Activated gamma-delta T cell (primary cell): ENCODE data around the gene C19orf53.

Experiments
- DNase-seq: peaks from one replicate; lab custom pipeline; 2025; lab: John Stamatoyannopoulos, UW

The C19orf53 gene

GRCh38 chr19:13796301-13797057, 22.2 kb downstream of the C19orf53 start:
- DNase-seq: no peak

GRCh38 chr19:13797058-13797440, 22.8 kb downstream of the C19orf53 start:
- no peak for DNase-seq

DNA sequence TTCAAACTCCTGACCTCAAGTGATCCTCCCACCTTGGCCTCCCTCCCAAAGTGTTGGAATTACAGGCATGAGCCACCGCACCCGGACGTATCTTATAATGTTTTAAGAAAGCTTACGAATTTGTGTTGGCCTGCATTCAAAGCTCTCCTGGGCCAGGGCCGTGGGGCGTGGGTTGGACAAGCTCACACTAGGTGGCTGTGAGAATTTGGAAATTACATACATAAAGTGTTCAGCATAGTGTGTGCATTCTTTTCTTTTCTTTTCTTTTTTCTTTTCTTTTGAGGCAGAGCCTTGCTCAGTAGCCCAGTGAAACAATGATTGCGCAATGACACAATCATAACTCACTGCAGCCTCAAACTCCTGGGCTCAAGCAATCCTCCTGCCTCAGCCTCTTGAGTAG, 23.6 kb downstream of the C19orf53 start:
- DNase-seq: no peak

DNA sequence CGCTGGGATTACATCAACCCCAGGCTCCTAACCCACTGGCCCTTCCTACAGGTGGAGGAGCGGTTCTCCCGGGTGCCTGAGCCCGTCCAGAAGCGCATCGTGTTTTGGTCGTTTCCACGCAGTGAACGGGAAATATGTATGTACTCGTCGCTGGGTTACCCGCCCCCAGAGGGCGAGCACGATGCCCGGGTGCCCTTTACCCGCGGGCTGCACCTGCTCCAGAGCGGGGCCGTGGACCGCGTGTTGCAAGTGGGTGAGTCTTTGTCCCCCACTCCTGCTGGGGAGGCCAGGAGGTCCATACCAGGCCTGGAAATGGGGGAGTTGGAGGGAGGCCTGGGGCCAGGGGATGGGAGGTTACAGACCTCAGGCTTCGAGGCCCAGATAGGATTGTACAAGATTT, 25.4 kb downstream of the C19orf53 start:
- DNase-seq: no peak

GRCh38 chr19:13803038-13803437, 28.8 kb downstream of the C19orf53 start:
- DNase-seq: no peak

- DNase-seq: no peak
Measured at GRCh38 chr19:13804830-13805683, 30.8 kb downstream of the C19orf53 start.

DNA sequence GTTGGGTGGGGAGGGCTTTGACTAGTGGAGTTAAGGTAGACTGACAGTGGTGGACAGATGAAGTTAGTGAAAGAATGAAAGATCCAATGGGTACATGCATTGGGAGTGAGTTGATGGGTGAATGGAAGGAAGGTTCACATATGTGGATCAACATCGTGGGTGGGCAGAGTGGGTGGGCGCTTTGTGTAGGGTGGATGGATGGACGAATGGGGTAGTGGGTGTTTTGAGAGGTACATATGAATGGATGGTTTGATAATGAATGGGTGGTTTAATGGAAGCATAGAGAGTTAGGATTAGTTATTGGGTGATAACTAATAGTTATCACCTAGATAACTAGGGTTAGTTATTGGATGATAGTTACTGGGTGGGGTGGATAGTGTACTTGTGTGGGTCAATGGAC, 32.5 kb downstream of the C19orf53 start:
- no peak for DNase-seq

DNA sequence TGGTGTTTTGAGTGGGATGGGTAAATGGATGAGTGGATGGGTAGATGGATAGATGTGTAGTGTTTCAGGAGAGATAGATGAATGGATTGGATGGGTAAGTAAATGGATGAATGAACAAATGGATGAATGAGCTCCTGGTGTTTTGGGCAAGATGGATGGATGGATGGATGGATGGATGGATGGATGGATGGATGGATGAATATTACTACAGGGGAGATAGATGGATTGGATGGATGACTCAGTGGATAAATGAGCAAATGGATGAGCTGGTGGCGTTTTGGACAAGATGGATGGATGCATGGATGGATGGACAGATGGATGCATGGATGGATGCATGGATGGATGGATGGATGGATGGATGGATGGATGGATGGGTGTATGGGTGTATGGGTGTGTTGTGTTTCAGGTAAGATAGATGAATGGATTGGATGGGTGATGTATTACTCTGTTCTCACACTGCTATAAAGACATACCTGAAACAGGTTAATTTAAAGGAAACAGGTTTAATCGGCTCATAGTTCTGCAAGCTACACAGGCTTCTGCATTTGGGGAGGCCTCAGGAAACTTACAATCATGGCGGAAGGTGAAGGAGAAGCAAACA, 33.3 kb downstream of the C19orf53 start:
- no peak for DNase-seq

DNA sequence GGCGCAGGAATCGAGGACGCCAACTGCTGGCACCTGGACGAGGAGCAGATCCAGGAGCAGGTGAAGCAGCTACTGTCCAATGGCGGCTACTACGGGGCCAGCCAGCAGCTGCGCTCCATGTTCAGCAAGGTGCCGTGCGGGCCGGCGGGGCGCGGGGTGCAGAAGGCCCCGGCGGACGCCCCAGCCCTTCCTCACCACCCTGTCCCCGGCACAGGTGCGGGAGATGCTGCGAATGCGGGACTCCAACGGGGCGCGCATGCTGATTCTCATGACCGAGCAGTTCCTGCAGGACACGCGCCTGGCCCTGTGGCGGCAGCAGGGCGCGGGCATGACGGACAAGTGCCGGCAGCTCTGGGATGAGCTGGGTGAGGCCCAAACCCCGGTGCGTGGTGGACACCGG, 34.6 kb downstream of the C19orf53 start:
- DNase-seq: no peak

- no peak for DNase-seq
Measured at GRCh38 chr19:13812544-13812943, 38.3 kb downstream of the C19orf53 start.

- no peak for DNase-seq
Measured at GRCh38 chr19:13813147-13813546, 38.9 kb downstream of the C19orf53 start.

DNA sequence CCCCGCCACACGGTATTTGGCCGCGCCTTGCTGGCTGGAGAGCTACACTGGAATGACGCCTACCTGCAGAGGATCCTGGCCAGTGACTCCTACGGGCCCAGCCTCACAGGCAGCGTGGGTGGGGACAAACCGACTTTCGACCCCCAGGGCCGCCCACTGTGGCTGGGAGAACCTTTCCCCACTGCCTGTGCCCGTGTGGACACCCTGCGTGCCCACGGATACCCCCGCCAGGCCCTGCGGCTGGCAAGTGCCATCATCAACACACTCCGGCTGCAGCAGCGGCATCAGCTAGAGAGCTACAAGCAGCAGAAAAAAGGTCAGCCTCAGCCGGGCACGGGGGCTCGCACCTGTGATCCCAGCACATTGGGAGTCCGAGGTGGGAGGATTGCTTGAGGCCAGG, 40.3 kb downstream of the C19orf53 start:
- no peak for DNase-seq

DNA sequence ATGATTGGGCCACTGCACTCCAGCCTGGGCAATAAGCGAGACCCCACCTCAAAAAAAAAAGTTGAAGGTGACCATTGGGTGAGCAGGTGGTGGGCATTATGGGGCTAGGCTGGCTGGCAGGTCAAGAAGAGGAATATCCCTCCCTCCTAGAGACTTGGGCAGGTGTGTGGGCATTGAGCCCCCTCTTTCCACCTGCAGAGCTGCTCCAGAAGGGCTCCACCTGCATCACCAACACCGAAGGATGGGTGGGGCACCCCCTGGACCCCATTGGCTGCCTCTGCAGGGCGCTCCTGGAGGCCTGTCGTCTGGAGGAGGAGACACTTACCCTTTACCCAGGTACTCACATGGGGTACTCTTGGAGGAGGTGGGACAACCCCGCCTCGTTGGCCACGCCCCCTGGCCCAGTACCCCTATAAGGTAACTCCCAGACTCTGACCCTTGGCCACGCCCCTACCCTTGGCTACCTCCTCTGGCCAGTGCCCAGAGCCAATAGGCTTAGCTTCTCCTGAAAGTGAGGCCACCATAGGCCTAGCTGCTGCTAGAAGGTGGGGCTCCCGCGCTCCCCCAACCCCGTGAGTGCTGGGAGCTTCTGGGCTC, 42.9 kb downstream of the C19orf53 start:
- DNase-seq: no peak

DNA sequence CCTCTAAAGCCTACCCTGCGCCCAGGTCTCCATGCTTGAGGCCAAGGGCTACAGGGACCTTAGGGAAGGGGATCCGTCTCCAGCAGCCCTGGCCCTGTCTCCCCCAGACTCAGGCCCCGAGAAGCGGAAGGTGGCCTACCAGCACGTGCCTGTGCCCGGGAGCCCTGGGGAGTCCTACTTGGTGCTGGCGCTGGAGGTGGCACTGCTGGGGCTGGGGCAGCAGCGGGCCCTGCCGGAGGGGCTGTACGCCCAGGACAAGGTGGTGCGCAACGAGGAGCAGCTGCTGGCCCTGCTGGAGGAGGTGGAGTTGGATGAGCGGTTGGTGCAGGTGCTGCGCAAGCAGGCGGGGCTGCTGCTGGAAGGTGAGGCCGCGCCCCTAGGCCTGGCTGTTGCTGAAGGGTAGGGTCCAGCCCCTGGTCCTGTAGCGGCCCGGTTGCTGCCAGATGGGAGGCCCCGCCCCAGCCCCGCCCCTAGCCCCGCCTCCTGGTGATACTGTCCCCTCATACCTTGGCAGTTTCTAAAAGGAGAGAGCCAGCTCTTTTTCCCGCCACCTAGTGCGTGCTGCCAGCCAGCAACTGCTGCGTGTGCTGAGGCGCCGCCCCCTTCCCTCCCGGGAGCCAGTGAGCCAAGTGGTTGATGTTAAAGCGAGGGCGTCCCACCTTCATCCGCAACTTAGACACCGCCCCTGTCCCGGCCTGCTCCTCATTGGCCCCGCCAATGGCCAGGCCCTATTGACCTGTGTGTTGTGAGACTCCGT, 43.5 kb downstream of the C19orf53 start:
- DNase-seq: no peak

DNA sequence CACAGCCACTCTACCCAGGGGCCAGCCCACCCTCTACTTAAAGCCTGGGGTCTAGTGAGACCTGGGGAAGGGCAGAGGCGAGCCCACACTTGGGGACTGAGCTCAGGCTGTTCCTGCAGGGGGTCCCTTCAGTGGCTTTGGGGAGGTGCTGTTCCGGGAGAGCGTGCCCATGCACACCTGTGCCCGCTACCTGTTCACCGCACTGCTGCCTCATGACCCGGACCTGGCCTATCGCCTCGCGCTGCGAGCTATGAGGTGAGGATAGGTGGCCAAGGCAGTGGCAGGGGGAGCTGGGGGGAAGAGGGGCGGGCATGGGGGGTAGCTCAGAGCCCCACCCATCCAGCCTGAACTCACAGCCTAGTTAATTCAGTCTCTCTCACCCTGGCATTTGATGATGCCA, 45.0 kb downstream of the C19orf53 start:
- DNase-seq: no peak

- DNase-seq: no peak
Measured at GRCh38 chr19:13821292-13821691, 47.0 kb downstream of the C19orf53 start.

DNA sequence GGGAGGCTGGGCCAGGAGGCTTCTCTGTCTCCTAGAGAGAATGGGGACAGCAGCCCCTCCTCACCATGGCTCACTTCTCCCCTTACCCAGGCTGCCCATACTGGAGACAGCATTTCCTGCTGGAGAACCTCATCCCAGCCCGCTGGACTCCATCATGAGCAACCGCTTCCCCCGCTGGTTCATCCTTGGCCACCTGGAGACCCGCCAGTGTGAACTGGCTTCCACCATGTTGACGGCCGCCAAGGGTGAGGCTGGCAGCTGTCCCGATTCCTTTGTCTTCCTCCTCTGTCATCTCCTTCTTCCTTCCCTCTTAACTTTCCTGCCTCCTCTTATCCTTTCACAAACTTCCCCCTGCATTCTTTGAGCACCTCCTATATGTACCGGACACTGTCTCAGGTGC, 49.0 kb downstream of the C19orf53 start:
- no peak for DNase-seq

GRCh38 chr19:13823901-13824300, 49.6 kb downstream of the C19orf53 start:
- no peak for DNase-seq

GRCh38 chr19:13824703-13825102, 50.4 kb downstream of the C19orf53 start:
- DNase-seq: no peak

DNA sequence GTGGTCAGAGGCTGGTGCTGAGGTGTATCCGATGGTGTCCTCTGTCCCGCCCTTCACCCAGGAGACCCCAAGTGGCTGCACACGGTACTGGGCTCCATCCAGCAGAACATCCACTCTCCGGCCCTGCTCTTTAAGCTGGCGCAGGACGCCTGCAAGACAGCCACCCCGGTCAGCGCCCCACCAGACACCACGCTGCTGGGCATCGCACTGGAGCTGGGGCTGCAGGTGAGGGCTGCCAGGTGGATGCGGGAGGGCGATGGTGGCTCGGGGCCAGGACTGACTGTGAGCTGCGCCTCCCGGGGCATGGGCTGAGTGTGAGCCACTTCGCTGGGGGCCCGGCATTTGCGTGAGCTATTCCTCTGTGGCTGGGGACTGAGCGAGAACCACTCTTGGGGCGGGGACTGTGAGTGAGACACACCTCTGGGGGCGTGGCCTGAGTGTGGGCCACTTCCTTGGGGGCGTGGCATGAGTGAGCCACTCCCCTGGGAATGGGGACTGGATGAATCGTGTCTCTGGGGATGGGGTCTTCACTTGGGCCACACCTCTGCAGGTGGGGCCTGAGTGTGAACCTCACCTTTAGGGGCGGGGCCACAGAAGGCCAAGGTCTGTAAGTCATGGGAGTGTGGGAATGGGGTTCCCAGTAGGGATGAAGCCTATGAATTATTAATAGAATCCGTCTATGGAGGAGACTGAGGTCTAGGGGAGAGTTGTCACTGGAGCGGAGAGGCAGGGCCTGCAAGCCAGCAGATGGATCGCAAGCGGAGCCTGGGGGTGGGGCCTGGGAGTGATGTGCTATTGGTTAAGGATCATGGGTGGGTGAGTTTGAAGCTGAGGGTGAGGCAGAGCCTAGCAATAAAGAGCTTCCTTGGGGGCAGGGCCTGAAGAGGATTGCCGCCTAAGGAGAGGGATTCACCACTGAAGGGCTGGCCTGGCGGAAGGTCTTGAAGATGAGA, 51.5 kb downstream of the C19orf53 start:
- DNase-seq: no peak
